Fibroblast of skin of scalp (primary cell): Measurements from ENCODE around the gene RAB8A. TPM values are rescaled to one million over a fixed set of nuclear protein-coding genes. Genes with fewer than 3 reads are reported as not detected.
A peak's percentile ranks its signal among the peaks of the same experiment; 100 is the strongest.

ENCODE experiments used
- DNase-seq: peaks from one replicate; pipeline ENCODE4 v3.0.0-alpha.2; 2013
- polyA plus RNA-seq, 2 experiments: library from polyadenylated mRNA; unstranded; fragments of 120-200 nt; gene quantifications; one replicate each; pipeline ENCODE4 v1.2.1, GENCODE V29; 2013; ENCODE audit not compliant: insufficient read length in 2 of 2

RAB8A gene
- 84.8 TPM for polyA plus RNA-seq (2013, experiment 1 of 2; ENCODE audit: insufficient read length)
- 67.4 TPM for polyA plus RNA-seq (2013, experiment 2 of 2; ENCODE audit: insufficient read length)

- DNase-seq: peak; percentile 100
Measured at GRCh38 chr19:16111160-16111908, at the start of gene RAB8A. Gene RAB8A, plus strand, starts transcription at chr19:16111889. Its CDS starts 13 bp downstream, at chr19:16111902.

- no peak for DNase-seq
Measured at GRCh38 chr19:16061943-16062342, 49.7 kb upstream of the RAB8A start.

DNA sequence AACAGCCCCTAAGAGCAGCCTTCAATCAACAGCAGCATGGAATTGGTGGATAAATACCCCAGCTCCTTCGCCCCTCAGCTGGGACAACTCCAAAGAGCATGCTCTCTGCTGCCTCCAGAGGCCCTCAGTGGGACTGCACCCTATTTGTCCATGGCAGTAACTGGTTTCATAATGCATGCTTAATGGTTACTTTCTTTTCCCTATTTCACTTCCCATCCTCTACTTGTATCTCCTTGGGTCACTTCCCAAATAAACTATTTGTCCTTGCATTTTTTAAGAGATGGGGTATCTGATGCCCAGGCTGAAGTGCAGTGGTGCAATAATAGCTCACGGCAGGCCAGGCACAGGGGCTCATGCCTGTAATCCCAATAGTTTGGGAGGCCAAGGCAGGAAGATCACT lies 48.9 kb upstream of the RAB8A start:
- no peak for DNase-seq

DNA sequence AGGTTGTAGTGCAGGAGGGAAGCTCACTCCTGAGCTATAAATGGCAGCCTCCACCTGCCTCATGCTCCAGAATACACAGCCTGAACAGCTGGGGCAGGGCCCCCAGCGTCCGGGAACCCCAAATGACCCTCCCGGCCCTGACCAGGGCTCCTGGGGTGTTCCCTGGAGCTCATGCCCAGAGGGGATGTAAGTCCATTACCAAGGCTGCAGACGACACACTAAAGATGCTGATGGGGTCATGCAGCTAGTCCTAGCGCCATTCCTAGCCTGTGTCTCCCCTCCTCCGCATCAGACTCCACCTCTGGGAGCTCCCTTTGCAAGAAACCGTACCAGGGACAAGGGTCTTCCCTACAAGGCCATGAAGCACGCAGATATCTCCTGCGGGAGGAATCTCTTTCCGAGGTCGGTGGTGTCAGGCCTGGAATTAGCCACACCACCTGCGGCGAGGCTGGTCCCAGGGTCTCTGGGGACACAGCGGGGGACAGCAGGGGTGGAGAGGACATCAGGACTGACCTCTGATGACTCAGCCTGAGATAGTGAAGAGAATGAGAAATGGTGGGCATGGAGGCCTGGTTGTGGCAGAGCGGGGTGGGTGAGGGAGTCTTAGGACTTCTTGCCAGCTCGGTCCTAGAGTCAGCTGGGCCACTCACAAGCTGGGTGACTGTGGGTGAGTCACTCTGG lies 47.3 kb upstream of the RAB8A start:
- DNase-seq: no peak

DNA sequence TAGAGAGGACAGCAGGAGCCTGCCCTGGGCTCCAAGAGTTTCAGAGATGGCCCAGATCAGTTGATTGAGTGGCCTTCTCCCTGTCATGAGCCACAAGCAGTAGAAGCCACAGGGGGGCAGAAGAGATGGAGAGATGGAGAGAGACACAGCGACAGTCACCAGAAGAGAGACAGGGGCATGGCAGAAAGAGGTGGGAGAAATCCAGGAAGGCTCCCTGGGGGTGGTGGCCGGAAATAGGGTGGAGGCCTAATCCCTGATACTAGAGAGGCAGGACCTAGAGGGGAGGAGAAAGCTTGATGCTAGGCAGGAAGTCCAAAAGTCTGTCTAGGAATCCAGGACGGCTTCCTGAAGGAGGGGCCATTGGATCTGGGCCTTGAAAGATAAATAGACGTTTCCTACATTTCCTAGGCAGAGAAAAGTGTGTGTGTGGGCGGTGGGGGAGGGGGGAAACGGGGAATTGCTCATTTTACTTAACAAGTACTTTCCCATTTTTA lies 45.0 kb upstream of the RAB8A start:
- peak; percentile 82 for DNase-seq

DNA sequence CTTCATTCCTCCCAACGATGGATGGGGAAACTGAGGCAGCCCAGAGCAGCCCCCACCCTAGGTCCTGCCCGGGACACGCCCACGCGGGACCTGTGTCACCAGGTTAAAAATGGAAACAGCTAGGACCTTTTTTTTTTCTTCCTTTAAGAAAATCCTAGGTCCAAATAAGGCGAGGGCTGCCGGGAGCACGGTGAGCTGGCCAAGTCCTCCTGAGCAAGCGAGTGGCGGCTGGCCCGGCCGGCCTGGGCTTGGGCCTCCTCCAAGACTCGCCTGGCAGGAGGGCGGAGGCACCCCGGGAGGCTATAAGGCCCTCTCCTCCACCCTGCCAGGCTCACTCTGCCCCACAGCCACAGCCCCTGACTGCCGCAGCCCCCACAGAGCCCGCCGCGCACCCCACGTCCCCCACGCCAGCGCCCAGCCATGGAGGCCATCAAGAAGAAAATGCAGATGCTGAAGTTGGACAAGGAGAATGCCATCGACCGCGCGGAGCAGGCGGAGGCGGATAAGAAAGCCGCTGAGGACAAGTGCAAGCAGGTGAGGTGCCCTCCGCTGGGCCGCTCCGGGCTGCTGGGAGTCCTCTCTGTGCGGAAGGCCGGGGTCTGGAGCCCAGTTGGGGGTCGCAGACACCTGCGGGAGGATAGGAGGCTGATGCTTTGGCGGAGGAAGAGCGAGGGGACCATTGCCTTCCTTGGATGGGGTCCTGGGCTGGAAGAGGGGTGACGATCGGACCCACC lies 44.3 kb upstream of the RAB8A start:
- peak; percentile 93 for DNase-seq

DNA sequence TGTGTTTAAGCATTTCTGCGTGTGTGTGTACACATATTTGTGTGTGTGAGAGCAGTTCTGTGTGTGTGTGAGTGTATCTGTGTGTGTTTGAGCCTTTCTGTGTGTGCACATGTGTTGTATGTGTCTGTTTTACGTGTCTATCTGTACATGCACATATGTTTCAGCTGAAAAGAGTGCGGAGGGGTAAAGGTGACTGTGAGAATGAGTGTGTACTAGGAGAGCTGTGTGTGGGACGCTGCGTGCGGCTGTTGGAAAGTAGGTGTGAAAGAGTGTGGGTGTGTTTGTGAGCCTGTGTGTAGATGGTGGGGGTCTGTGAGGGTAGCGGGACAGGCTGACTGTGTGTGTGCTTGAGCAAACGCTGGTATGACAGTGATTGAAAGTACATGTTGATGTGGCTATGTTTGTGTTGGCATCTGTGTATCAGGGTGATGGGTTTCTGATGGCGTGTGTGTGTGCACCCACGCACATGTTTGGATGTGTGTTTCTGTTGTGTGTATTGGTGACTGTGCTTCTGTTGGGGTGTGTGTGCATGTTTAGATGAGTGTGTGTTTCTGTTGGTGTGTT lies 42.9 kb upstream of the RAB8A start:
- peak; percentile 4 for DNase-seq

DNA sequence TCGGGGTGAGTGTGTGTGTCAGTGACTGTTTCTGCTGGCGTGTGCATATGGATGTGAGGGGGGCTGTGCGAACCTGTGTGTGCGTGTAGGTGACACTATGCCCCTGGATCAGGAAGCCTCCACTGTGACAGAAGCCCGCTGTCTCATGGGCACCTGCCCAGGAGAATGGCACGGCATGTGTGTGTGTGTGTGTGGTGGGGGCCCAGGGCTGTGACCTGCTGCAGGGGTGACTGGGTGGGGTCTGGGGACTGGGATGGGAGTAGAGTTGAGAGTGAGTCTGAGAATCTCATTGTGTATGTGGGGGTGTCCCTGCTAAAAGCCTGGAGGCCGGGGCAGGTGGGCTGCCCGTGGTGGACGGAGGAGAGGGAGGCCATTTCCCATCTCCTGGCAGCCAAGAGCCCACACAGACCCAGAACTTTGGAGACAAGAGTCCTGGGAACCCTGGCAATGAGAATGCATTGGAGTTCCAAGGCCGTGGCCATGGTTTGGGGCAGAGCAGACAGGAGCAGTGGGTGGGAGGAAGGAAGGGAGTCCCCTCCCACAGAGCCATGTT lies 41.8 kb upstream of the RAB8A start:
- DNase-seq: peak; percentile 2

- DNase-seq: peak; percentile 17
Measured at GRCh38 chr19:16070366-16070990, 41.2 kb upstream of the RAB8A start.

GRCh38 chr19:16071072-16071691 lies 40.5 kb upstream of the RAB8A start:
- no peak for DNase-seq

DNA sequence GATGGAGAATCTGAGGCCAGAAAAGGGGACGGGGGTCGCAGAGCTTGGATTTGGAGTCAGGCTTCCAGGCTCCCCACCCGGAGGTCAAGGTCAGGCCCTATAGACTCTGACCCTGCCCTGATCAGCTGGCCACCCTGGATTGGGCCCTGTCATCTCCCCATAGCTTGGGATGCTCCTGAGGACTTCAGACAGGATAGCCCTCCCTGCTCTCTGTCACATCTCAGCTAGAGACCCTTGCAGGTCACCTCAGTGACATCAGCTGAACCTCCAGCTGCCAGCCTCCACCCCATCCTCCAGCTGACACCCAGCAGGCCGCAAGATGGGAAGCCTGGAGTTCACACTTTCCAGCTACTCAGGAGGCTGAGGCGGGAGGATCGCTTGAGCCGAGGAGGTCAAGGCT lies 38.2 kb upstream of the RAB8A start:
- no peak for DNase-seq

DNA sequence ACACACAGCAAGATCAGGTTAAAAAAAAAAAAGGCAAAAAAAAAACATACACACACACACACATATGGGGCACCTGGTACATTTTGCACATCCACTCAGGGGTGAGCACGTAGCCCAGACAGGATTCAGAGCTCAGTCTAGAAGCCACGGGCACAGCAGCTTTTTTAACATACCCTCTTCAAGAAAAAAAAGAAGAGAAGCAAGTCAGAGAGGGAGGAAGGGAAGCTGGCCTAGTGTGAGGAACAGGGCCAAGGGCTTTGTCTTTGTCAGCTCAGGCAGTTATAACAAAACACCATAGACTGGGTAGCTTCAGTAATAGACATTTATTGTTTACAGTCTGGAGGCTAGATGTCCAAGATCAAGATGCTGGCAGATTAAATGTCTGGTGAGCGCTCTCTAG lies 37.7 kb upstream of the RAB8A start:
- peak; percentile 4 for DNase-seq

GRCh38 chr19:16074488-16075365 lies 37.0 kb upstream of the RAB8A start:
- no peak for DNase-seq

DNA sequence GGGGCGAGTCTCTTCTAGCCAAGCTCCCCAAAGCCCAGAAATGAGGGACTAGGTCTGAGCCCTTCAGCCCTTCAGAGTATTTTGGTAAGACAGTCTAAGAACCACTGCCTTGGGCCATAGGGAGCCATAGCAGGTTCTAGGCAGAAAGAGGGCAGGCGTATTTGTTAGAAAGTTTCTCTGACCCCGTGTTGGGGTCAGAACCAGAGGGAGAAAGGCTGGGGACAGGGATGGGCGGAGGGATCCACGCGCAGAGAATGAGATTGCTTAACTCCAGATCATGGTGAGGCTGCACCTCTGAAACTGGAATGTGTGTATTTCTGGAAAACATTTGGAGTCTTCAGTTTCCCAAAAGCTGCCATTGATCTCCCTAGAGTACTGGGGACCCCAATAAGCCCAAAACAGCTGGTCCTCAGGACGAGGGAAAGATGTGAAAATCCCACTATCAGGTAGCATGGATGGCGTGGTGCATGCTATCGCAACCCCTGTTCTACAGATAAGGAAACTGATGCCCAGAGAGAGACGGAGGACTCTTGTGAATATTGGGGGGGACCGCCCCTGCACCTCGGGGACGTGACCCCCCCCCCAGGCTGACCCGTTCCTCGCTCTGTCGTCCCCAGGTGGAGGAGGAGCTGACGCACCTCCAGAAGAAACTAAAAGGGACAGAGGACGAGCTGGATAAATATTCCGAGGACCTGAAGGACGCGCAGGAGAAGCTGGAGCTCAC lies 36.1 kb upstream of the RAB8A start:
- DNase-seq: peak; percentile 43

- peak; percentile 99 for DNase-seq
Measured at GRCh38 chr19:16076154-16076957, 35.3 kb upstream of the RAB8A start, which contains the start of gene TPM4. Gene TPM4, plus strand, starts transcription at chr19:16076495. Its CDS starts 71 bp downstream, at chr19:16076566.

DNA sequence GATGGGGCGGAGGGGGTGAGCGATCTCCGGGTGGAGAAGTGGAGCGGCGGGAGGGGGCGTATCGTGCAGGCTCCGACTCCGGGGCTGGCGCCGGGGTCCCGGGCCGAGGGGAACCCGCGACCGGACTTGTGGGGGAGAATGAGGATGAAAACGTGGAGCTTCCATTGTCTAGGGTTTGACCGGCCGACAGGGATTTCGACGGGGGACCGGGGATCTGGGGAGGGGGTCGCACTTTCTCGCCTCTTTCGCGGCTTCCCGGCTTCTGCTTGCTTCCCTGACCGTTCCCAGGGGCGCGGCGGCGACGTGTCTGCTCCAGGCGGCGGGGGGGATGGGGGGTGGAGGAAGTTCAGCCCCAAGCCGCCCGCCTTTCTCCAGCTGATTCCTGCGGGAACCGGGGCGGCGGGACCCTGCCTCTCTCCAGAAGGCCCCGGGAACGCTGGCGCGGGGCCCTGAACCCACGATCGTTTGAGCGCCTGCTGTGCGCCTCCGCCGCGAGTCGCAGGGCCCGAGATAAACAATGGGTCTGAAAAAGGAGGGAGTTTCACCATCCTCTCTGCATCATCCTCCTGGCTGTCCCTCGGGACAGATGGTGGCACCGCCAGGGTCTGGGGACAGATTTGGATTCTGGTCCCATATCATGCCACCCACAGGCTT lies 34.6 kb upstream of the RAB8A start:
- DNase-seq: peak; percentile 61

DNA sequence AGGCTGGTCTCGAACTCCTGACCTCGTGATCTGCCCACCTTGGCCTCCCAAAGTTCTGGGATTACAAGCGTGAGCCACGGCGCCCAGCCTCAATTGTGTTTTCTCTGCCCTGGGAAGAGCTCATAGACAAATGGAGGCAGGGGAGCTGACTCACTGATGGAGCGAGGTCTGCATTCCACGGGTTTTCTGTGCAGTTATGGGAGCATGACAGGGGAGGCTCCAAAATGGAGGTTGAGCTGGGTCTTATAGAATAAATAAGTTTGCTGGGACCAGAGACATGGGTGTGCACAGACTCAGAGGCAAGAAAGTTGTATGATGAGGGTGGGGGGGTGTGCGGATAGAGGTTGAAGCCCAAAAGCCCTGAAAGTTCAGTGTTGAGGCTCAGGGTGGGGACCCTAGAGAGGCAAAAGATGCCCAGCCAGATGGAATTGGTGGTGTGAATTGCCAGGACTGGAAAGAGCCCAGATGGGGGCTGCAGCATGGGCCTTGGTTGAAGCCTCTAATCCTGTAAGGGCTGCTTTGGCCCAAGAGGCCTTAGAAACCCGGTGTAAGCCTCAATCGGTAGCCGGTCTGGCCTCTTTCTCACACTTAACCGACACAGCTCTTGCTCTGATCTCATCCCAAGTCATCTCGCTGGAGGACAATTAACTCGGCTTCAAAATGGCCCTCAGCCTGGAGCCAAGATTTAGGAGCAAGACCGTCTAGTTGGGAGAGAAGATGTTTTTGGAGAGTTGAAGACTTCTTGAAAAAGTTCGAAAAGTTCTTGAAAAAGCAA lies 33.5 kb upstream of the RAB8A start:
- peak; percentile 64 for DNase-seq
